HepG2 (cell line): Measurements from ENCODE around the gene DMBT1. TPM values are rescaled to one million over a fixed set of nuclear protein-coding genes. Genes with fewer than 3 reads are reported as not detected.

ENCODE experiments used
- ATAC-seq: fragments of 200-7000 bp; cut with Tn5 transposase; 3 replicates; pipeline ENCODE4 v1.9.1; 2020; ENCODE audit warnings: mild to moderate bottlenecking, moderate library complexity
- BruUV-seq: library from RNA; stranded (reverse); fragments of 400-500 nt; replicated peaks from 2 replicates; lab custom pipeline; 2021; lab: Mats Ljungman, UMichigan
- CTCF ChIA-PET: fragments of 300-600 bp; formaldehyde crosslinking; extraction: SDS; loops from one replicate; lab custom pipeline; 2021; ENCODE audit warnings: low total read pairs, inconsistent platforms, low intra/inter-chr PET ratio; lab: Yijun Ruan, JAX
- POLR2A ChIA-PET: fragments of 350-600 bp; sonication (Branson Sonifier 250); formaldehyde crosslinking; loops from one replicate; lab custom pipeline; 2020; ENCODE audit warnings: antibody characterized with exemption, inconsistent platforms; lab: Yijun Ruan, JAX
- DNase-seq: peaks from one replicate; pipeline ENCODE4 v3.0.0-alpha.2; 2015; ENCODE audit warnings: low spot score
- FAIRE-seq: peaks from 3 replicates; lab custom pipeline; 2011; peaks lifted over from hg19 to GRCh38; lab: Jason Lieb, UNC
- H2AFZ ChIP-seq: one replicate; pipeline ENCODE4 v1.6.1; 2011; ENCODE audit warnings: low read length, inconsistent platforms
- H3K27ac ChIP-seq: fragments of 300-600 bp; 3 replicates; pipeline ENCODE4 v1.8.0; 2011; ENCODE audit warnings: mixed run types, mild to moderate bottlenecking, mixed read lengths, low read length, inconsistent platforms; ENCODE audit not compliant: insufficient read depth; ENCODE audit errors: extremely low read length
- H3K27me3 ChIP-seq, 2 experiments: fragments of 200-600 bp in 1 of 2; 2 replicates in 1 of 2; 3 replicates in 1 of 2; pipeline versions ENCODE4 v1.6.0 to v1.8.0; 2011; ENCODE audit warnings: low read length in 2 of 2, mild to moderate bottlenecking in 2 of 2, moderate library complexity in 2 of 2, inconsistent platforms in 1 of 2; ENCODE audit not compliant: insufficient read depth in 2 of 2, control insufficient read depth in 1 of 2
- H3K36me3 ChIP-seq, 2 experiments: fragments of 200-600 bp in 1 of 2; replicated peaks in 1 of 2; 2 replicates in 1 of 2; 3 replicates in 1 of 2; pipeline versions ENCODE4 v1.5.1 to v1.8.0; 2011; ENCODE audit warnings: low read length in 2 of 2, inconsistent platforms in 1 of 2; ENCODE audit not compliant: insufficient read depth in 2 of 2, control insufficient read depth in 1 of 2
- H3K4me1 ChIP-seq: 2 replicates; pipeline ENCODE4 v1.5.1; 2012; ENCODE audit warnings: low read length, inconsistent platforms; ENCODE audit not compliant: insufficient read depth
- H3K4me2 ChIP-seq: 2 replicates; pipeline ENCODE4 v1.6.0; 2011; ENCODE audit warnings: low read depth, low read length, inconsistent platforms
- H3K4me3 ChIP-seq, 3 experiments: fragments of 200-600 bp in 1 of 3; sonication (generic), shearing (Covaris generic) in 1 of 3; replicated peaks in 1 of 3; 2 replicates each; pipeline ENCODE4 v1.5.1; 2011 to 2016; ENCODE audit warnings: low read length in 3 of 3, inconsistent platforms in 2 of 3, low read depth in 2 of 3, mild to moderate bottlenecking in 2 of 3, control low read depth in 1 of 3, mixed read lengths in 1 of 3; ENCODE audit not compliant: insufficient read depth in 1 of 3
- H3K79me2 ChIP-seq: one replicate; pipeline ENCODE4 v1.6.1; 2011; ENCODE audit warnings: low read length, inconsistent platforms; ENCODE audit not compliant: insufficient read depth
- H3K9ac ChIP-seq: 2 replicates; pipeline ENCODE4 v1.6.0; 2011; ENCODE audit warnings: mild to moderate bottlenecking, low read depth, low read length, inconsistent platforms; ENCODE audit not compliant: insufficient read depth
- H3K9me3 ChIP-seq: 2 replicates; pipeline ENCODE4 v1.5.1; 2012; ENCODE audit warnings: mild to moderate bottlenecking, low read length
- H4K20me1 ChIP-seq: 2 replicates; pipeline ENCODE4 v1.6.0; 2011; ENCODE audit warnings: inconsistent platforms, mild to moderate bottlenecking, low read length, moderate library complexity; ENCODE audit not compliant: insufficient read depth
- HMGA1 ChIP-seq: sonication (generic); formaldehyde crosslinking; conservative IDR thresholded peaks from 2 replicates; pipeline ENCODE4 v1.4.0; 2020; ENCODE audit warnings: missing genetic modification reagents
- NR2C2 ChIP-seq: sonication (generic); formaldehyde crosslinking; IDR thresholded peaks from 2 replicates; pipeline ENCODE4 v1.4.0; 2020; ENCODE audit warnings: missing genetic modification reagents, mild to moderate bottlenecking, moderate library complexity, borderline replicate concordance
- WIZ ChIP-seq: sonication (generic); formaldehyde crosslinking; IDR thresholded peaks from 2 replicates; pipeline ENCODE4 v1.5.1; 2020; ENCODE audit warnings: mild to moderate bottlenecking, missing genetic modification reagents
- ZFP82 ChIP-seq: sonication (generic); formaldehyde crosslinking; IDR thresholded peaks from 2 replicates; pipeline ENCODE4 v1.5.1; 2020; ENCODE audit warnings: mild to moderate bottlenecking, missing genetic modification reagents, borderline replicate concordance
- ZNF296 ChIP-seq: sonication (generic); formaldehyde crosslinking; conservative IDR thresholded peaks from 2 replicates; pipeline ENCODE4 v1.5.0; 2020; ENCODE audit warnings: mild to moderate bottlenecking, missing genetic modification reagents
- ZNF34 ChIP-seq: sonication (generic); formaldehyde crosslinking; IDR thresholded peaks from 2 replicates; pipeline ENCODE4 v1.4.0; 2020; ENCODE audit warnings: mild to moderate bottlenecking, missing genetic modification reagents, borderline replicate concordance
- ZNF451 ChIP-seq: sonication (generic); formaldehyde crosslinking; IDR thresholded peaks from 2 replicates; pipeline ENCODE4 v1.5.0; 2020; ENCODE audit warnings: mild to moderate bottlenecking, missing genetic modification reagents
- ZNF557 ChIP-seq: sonication (generic); formaldehyde crosslinking; IDR thresholded peaks from 2 replicates; pipeline ENCODE4 v1.4.0; 2020; ENCODE audit warnings: missing genetic modification reagents
- ZNF598 ChIP-seq: sonication (generic); formaldehyde crosslinking; IDR thresholded peaks from 2 replicates; pipeline ENCODE4 v1.5.1; 2020; ENCODE audit warnings: mild to moderate bottlenecking, missing genetic modification reagents, borderline replicate concordance
- ZNF773 ChIP-seq: sonication (generic); formaldehyde crosslinking; IDR thresholded peaks from 2 replicates; pipeline ENCODE4 v1.4.0; 2020; ENCODE audit warnings: missing genetic modification reagents, borderline replicate concordance
- WGBS: methylation state at CpG from one replicate; pipeline ENCODE4 v1.1.6; 2017; ENCODE audit warnings: low lambda C conversion rate; 5-methylcytosine and 5-hydroxymethylcytosine counted together
- in situ Hi-C: cut with HindIII; loops from 2 replicates; pipeline ENCODE4 v1.10.0; 2017; ENCODE audit warnings: low pct_unique_long_range_greater_than_20kb; ENCODE audit not compliant: extremely low pct_ligation_motif_present
- intact Hi-C: fragments of 100-400 bp; cut with micrococcal nuclease; formaldehyde crosslinking; loops from one replicate; pipeline ENCODE4 v1.10.0; 2022; ENCODE audit not compliant: unreplicated experiment
- polyA plus RNA-seq, 8 experiments: library from polyadenylated mRNA; depleted of rRNA in 3 of 8; stranded (reverse) in 7 of 8; unstranded in 1 of 8; fragments of >200 nt; fragmentation: Illumina TruSeq in 4 of 8; extraction: Trizol in 4 of 8; gene quantifications; 2 replicates each; pipeline versions ENCODE4 v1.2.1 to v1.2.3, GENCODE V29; 2011 to 2016; ENCODE audit warnings: low read depth in 4 of 8, missing spikeins in 1 of 8, mixed read lengths in 1 of 8; ENCODE audit not compliant: insufficient read depth in 1 of 8
- total RNA-seq, 5 experiments: library from RNA; depleted of rRNA; stranded (reverse); fragments of >200 nt; fragmentation: Illumina TruSeq; extraction: Trizol; gene quantifications; 2 replicates each; pipeline ENCODE4 v1.2.3, GENCODE V29; 2016; ENCODE audit warnings: low read depth in 1 of 5
- TF ChIP-seq, protein P1 (sequence below): sonication (generic); formaldehyde crosslinking; IDR thresholded peaks from 2 replicates; pipeline ENCODE4 v1.5.0; 2020; ENCODE audit warnings: missing genetic modification reagents
- TF ChIP-seq, protein P2 (sequence below): sonication (generic); formaldehyde crosslinking; IDR thresholded peaks from 2 replicates; pipeline ENCODE4 v1.4.0; 2020; ENCODE audit warnings: missing genetic modification reagents, mild to moderate bottlenecking, borderline replicate concordance
- TF ChIP-seq, protein P3 (sequence below): sonication (generic); formaldehyde crosslinking; IDR thresholded peaks from 2 replicates; pipeline ENCODE4 v1.4.0; 2020; ENCODE audit warnings: missing genetic modification reagents
- TF ChIP-seq, protein P4 (sequence below): sonication (generic); formaldehyde crosslinking; IDR thresholded peaks from 2 replicates; pipeline ENCODE4 v1.4.0; 2020; ENCODE audit warnings: missing genetic modification reagents

DMBT1 gene
- total and polyA plus RNA-seq, 2 of the 13 experiments (the other 11 are each of a cell fraction or from before 2014, with no cell fraction given): not detected

DNA sequence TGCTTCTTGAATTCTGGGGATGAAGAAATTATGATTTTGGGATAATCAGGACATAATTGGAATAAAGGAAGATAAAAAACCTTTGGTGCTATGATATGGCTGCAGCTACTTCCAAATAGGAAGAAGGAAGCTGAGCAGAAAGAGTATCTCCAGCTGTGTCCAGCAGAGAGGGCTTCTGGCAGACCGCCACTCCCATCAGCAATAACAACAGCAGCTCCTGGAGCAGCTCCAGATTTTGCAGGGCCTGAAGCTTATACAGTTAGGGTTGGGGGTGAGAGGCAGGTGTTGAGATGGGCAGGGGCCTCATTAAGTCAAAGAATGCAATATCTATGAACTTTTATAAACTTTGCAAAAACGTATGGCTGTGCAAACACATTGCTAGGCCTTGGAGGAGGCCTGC lies 76.8 kb downstream of the DMBT1 start (continued):
- TF ChIP-seq, protein P1, sequence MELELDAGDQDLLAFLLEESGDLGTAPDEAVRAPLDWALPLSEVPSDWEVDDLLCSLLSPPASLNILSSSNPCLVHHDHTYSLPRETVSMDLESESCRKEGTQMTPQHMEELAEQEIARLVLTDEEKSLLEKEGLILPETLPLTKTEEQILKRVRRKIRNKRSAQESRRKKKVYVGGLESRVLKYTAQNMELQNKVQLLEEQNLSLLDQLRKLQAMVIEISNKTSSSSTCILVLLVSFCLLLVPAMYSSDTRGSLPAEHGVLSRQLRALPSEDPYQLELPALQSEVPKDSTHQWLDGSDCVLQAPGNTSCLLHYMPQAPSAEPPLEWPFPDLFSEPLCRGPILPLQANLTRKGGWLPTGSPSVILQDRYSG (CRISPR knock-in tag): no peak
- TF ChIP-seq ZNF451 (no peak), ZNF598 (CRISPR knock-in tag) (no peak), HMGA1 (CRISPR knock-in tag) (no peak), WIZ (CRISPR knock-in tag) (no peak)

DNA sequence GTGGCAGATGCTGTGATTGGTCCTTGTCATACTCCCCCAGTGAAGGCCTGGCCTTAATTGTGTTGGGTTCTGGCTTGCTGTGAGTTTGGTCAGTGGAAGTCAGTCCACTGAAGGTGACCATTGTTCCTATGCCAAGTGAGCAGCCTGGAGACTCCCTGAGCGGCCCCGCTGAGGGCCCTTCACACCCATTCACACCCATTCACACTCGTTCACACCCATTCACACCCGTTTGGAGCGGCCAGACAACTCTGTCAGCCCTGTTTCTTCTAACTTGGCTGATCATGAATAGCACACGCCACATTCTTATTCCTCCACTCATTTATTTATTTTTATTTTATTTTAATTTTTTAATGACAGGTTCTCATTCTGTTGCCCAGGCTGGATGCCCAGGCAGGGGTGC lies 77.6 kb downstream of the DMBT1 start:
- Histone ChIP-seq H3K27ac (no peak overlapping the region), H3K79me2 (no peaks in the 10 kb centered on the region), H3K9me3 (no peaks in the 10 kb centered on the region), H4K20me1 (no peaks in the 10 kb centered on the region), H3K4me2 (no peak overlapping the region)
- BruUV-seq: no TSS peak
- 11% methylated on average over 5 of the region's 6 CpGs for WGBS
- TF ChIP-seq ZNF557 (CRISPR knock-in tag) (no peak), ZFP82 (CRISPR knock-in tag) (no peak), ZNF34 (CRISPR knock-in tag) (no peak), ZNF296 (CRISPR knock-in tag) (no peak), ZNF773 (CRISPR knock-in tag) (no peak), NR2C2 (CRISPR knock-in tag) (no peak)
- TF ChIP-seq, protein P2, sequence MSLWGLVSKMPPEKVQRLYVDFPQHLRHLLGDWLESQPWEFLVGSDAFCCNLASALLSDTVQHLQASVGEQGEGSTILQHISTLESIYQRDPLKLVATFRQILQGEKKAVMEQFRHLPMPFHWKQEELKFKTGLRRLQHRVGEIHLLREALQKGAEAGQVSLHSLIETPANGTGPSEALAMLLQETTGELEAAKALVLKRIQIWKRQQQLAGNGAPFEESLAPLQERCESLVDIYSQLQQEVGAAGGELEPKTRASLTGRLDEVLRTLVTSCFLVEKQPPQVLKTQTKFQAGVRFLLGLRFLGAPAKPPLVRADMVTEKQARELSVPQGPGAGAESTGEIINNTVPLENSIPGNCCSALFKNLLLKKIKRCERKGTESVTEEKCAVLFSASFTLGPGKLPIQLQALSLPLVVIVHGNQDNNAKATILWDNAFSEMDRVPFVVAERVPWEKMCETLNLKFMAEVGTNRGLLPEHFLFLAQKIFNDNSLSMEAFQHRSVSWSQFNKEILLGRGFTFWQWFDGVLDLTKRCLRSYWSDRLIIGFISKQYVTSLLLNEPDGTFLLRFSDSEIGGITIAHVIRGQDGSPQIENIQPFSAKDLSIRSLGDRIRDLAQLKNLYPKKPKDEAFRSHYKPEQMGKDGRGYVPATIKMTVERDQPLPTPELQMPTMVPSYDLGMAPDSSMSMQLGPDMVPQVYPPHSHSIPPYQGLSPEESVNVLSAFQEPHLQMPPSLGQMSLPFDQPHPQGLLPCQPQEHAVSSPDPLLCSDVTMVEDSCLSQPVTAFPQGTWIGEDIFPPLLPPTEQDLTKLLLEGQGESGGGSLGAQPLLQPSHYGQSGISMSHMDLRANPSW (CRISPR knock-in tag): no peak
- TF ChIP-seq, protein P3, sequence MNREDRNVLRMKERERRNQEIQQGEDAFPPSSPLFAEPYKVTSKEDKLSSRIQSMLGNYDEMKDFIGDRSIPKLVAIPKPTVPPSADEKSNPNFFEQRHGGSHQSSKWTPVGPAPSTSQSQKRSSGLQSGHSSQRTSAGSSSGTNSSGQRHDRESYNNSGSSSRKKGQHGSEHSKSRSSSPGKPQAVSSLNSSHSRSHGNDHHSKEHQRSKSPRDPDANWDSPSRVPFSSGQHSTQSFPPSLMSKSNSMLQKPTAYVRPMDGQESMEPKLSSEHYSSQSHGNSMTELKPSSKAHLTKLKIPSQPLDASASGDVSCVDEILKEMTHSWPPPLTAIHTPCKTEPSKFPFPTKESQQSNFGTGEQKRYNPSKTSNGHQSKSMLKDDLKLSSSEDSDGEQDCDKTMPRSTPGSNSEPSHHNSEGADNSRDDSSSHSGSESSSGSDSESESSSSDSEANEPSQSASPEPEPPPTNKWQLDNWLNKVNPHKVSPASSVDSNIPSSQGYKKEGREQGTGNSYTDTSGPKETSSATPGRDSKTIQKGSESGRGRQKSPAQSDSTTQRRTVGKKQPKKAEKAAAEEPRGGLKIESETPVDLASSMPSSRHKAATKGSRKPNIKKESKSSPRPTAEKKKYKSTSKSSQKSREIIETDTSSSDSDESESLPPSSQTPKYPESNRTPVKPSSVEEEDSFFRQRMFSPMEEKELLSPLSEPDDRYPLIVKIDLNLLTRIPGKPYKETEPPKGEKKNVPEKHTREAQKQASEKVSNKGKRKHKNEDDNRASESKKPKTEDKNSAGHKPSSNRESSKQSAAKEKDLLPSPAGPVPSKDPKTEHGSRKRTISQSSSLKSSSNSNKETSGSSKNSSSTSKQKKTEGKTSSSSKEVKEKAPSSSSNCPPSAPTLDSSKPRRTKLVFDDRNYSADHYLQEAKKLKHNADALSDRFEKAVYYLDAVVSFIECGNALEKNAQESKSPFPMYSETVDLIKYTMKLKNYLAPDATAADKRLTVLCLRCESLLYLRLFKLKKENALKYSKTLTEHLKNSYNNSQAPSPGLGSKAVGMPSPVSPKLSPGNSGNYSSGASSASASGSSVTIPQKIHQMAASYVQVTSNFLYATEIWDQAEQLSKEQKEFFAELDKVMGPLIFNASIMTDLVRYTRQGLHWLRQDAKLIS (CRISPR knock-in tag): no peak
- TF ChIP-seq, protein P4, sequence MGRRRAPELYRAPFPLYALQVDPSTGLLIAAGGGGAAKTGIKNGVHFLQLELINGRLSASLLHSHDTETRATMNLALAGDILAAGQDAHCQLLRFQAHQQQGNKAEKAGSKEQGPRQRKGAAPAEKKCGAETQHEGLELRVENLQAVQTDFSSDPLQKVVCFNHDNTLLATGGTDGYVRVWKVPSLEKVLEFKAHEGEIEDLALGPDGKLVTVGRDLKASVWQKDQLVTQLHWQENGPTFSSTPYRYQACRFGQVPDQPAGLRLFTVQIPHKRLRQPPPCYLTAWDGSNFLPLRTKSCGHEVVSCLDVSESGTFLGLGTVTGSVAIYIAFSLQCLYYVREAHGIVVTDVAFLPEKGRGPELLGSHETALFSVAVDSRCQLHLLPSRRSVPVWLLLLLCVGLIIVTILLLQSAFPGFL (CRISPR knock-in tag): no peak
- TF ChIP-seq, all 625 proteins: peak for 0
- CTCF ChIA-PET: no interaction called here
- no peaks in the 10 kb centered on the region for H3K36me3 ChIP-seq
- FAIRE-seq (no peak), DNase-seq (no peak), ATAC-seq (no peak)
- intact Hi-C loops: no loop called here
- H3K4me3 ChIP-seq: no peak overlapping the region
- H3K9ac ChIP-seq: no peak overlapping the region
- POLR2A ChIA-PET: no interaction called here
- H3K4me1 ChIP-seq: no peaks in the 10 kb centered on the region
- in situ Hi-C loops: loop anchor here (25.0 kb wide), 1 partner anchor 924 kb away; no protein-coding TSS in a partner anchor
- H3K27me3 ChIP-seq: peaks cover 0 to 19% of the 10 kb centered on the region in 2 experiments; a peak in 3 of 5 replicates
- H2AFZ ChIP-seq: no peak overlapping the region
